A673 (cell line): ENCODE data around the gene CYP4F3. TPM values are rescaled to one million over a fixed set of nuclear protein-coding genes. Genes with fewer than 3 reads are reported as not detected.

Experiments
- BruUV-seq: library from RNA; stranded (reverse); fragments of 400-500 nt; replicated peaks from 2 replicates; lab custom pipeline; 2021; lab: Mats Ljungman, UMichigan
- CTCF ChIA-PET: fragments of 300-600 bp; sonication (Branson Sonifier 250); formaldehyde crosslinking; loops from one replicate; lab custom pipeline; 2022; ENCODE audit warnings: antibody characterized with exemption; lab: Charles Lee
- POLR2A ChIA-PET: fragments of 300-600 bp; sonication (Branson Sonifier 250); formaldehyde crosslinking; loops from one replicate; lab custom pipeline; 2022; ENCODE audit warnings: antibody characterized with exemption; ENCODE audit not compliant: low non-redundant PET; lab: Charles Lee
- DNase-seq: peaks from one replicate; pipeline ENCODE4 v3.0.0-alpha.2; 2015; ENCODE audit warnings: low spot score
- H3K27ac ChIP-seq: fragments of 200-600 bp; sonication (generic); 2 replicates; pipeline ENCODE4 v1.5.1; 2016; ENCODE audit warnings: mixed run types, low read depth, mild to moderate bottlenecking, mixed read lengths, antibody characterized with exemption, low read length; ENCODE audit not compliant: poor library complexity, severe bottlenecking
- H3K27me3 ChIP-seq: fragments of 200-600 bp; sonication (generic); replicated peaks from 2 replicates; pipeline ENCODE4 v1.6.1; 2017; ENCODE audit warnings: mixed run types, low read depth, mild to moderate bottlenecking, mixed read lengths, antibody characterized with exemption, low read length; ENCODE audit not compliant: insufficient read depth, poor library complexity
- H3K36me3 ChIP-seq: fragments of 200-600 bp; sonication (generic); 2 replicates; pipeline ENCODE4 v1.6.1; 2016; ENCODE audit warnings: mixed run types, mild to moderate bottlenecking, mixed read lengths, antibody characterized with exemption, low read length; ENCODE audit not compliant: insufficient read depth, poor library complexity, severe bottlenecking
- H3K4me1 ChIP-seq: fragments of 200-600 bp; sonication (generic); 2 replicates; pipeline ENCODE4 v1.6.1; 2017; ENCODE audit warnings: mixed run types, mild to moderate bottlenecking, mixed read lengths, antibody characterized with exemption, low read length; ENCODE audit not compliant: insufficient read depth, poor library complexity, severe bottlenecking
- H3K4me3 ChIP-seq: fragments of 200-600 bp; sonication (generic); 2 replicates; pipeline ENCODE4 v1.5.1; 2016; ENCODE audit warnings: low read depth, mixed run types, mild to moderate bottlenecking, mixed read lengths, low read length; ENCODE audit not compliant: poor library complexity, severe bottlenecking
- H3K9me3 ChIP-seq: fragments of 200-600 bp; sonication (generic); 2 replicates; pipeline ENCODE4 v1.6.1; 2016; ENCODE audit warnings: mixed run types, low read depth, mild to moderate bottlenecking, mixed read lengths, antibody characterized with exemption, low read length; ENCODE audit not compliant: poor library complexity, severe bottlenecking
- CTCF ChIP-seq: fragments of 300-800, 200-600 bp; sonication (generic); conservative IDR thresholded peaks from 2 replicates; pipeline ENCODE4 v1.5.1; 2017; ENCODE audit warnings: low read depth, mild to moderate bottlenecking, antibody characterized with exemption, low read length, moderate library complexity, mixed read lengths
- EZH2 ChIP-seq: fragments of 200-600 bp; sonication (generic); IDR thresholded peaks from 2 replicates; pipeline ENCODE4 v1.6.1; 2017; ENCODE audit warnings: borderline replicate concordance, low read depth, mild to moderate bottlenecking, mixed read lengths, antibody characterized with exemption, low read length; ENCODE audit not compliant: poor library complexity, severe bottlenecking
- intact Hi-C: fragments of 100-400 bp; cut with micrococcal nuclease; formaldehyde crosslinking; loops from one replicate; pipeline ENCODE4 v1.10.0; 2022; ENCODE audit not compliant: unreplicated experiment
- total RNA-seq: library from RNA; stranded (reverse); gene quantifications from 2 replicates; pipeline ENCODE4 v1.2.3, GENCODE V29; 2021

The CYP4F3 gene
- total RNA-seq, 1 experiment from 2014 or later = not detected

- intact Hi-C loops = loop anchor here (10.0 kb wide), 1 partner anchor 761 kb away; no protein-coding TSS in a partner anchor
Measured at GRCh38 chr19:15623711-15624318, 16.9 kb upstream of the CYP4F3 start.

GRCh38 chr19:15628236-15629002, 12.3 kb upstream of the CYP4F3 start:
- no peak for DNase-seq
- no peaks in the 10 kb centered on the region for H3K27me3 ChIP-seq
- intact Hi-C loops = loop anchor here (2.0 to 10.0 kb wide), 2 partner anchors 554 to 756 kb away; no protein-coding TSS in a partner anchor
- BruUV-seq = no TSS peak
- TF ChIP-seq CTCF = no peak
- TF ChIP-seq EZH2 = no peak
- no peaks in the 10 kb centered on the region for H3K9me3 ChIP-seq
- POLR2A ChIA-PET = interaction anchor here (0.7 kb wide), 1 partner anchor 13 kb away, joined by 4 read pairs; the partner anchor contains the start of gene CYP4F8
- H3K4me3 ChIP-seq = no peak overlapping the region
- CTCF ChIA-PET = no interaction called here
- H3K4me1 ChIP-seq = no peaks in the 10 kb centered on the region
- no peak overlapping the region for H3K27ac ChIP-seq
- no peaks in the 10 kb centered on the region for H3K36me3 ChIP-seq

More at GRCh38 chr19:15623711-15624318, 16.9 kb upstream of the CYP4F3 start:
- no TSS peak for BruUV-seq
- no peak overlapping the region for H3K27ac ChIP-seq
- H3K36me3 ChIP-seq = no peaks in the 10 kb centered on the region
- no peak for TF ChIP-seq EZH2
- no peak for TF ChIP-seq CTCF
- H3K27me3 ChIP-seq = no peaks in the 10 kb centered on the region
- POLR2A ChIA-PET = no interaction called here
- H3K9me3 ChIP-seq = no peaks in the 10 kb centered on the region
- H3K4me1 ChIP-seq = no peaks in the 10 kb centered on the region
- DNase-seq = peak; percentile 16
- CTCF ChIA-PET = no interaction called here
- H3K4me3 ChIP-seq = no peak overlapping the region

GRCh38 chr19:15629003-15629880, 11.5 kb upstream of the CYP4F3 start:
- POLR2A ChIA-PET = no interaction called here
- no TSS peak for BruUV-seq
- CTCF ChIA-PET = interaction anchor here (0.7 to 1.3 kb wide), 2 partner anchors 42 to 556 kb away, joined by 3 read pairs; partner anchors contain the start of gene FAM32A
- Histone ChIP-seq H3K4me3 (no peak overlapping the region), H3K27ac (no peak overlapping the region), H3K4me1 (no peaks in the 10 kb centered on the region), H3K9me3 (no peaks in the 10 kb centered on the region), H3K36me3 (no peaks in the 10 kb centered on the region), H3K27me3 (no peaks in the 10 kb centered on the region)
- peak; percentile 74 for DNase-seq
- TF ChIP-seq CTCF (peak; percentile 95), EZH2 (no peak)
- intact Hi-C loops = loop anchor here (2.0 to 10.0 kb wide), 2 partner anchors 554 to 756 kb away; no protein-coding TSS in a partner anchor
